ENCODE results near the gene LGALS3BP. TPM values are rescaled to one million over a fixed set of nuclear protein-coding genes. Genes with fewer than 3 reads are reported as not detected.
A peak's percentile ranks its signal among the peaks of the same experiment; 100 is the strongest.

Gene LGALS3BP
- total RNA-seq, 6 donors from 2014 or later: 257 to 1,111 (median 533) TPM

DNA sequence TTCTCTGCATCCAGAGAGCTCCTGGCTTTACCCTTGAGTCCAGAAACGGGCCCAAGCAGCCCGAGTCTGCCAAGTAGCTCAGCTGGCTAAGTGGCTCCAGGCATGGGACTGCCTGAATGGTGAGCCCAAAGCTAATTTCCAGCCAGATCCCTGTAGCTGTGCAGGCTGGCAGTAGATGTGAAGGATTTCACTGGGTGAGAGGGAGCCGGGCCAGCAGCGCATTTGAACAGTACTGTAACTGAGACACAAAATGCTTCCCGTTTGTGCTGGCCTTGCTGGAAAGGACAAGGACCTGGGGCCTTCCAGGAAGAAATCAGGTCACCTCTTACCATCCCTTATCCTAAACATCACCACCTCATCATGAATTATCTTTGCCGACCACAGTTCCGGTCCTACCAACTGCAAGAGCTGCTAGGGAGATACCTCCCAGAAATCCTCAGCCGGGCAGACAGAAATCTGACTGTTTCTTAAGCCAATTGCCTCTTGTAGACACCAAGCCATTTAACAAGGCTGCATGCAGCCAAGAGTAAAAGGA is 58.2 kb downstream of the LGALS3BP start:
- DNase-seq: no peak
- ATAC-seq (ENCODE audit: low FRiP score in 2 of 2): no peak
- Histone ChIP-seq H3K4me1 (peaks cover 53 to 84% (median 59%) of the 10 kb centered on the region in 4 donors), H3K27me3 (no peaks in the 10 kb centered on the region), H3K4me3 (no peak overlapping the region), H3K9me3 (no peaks in the 10 kb centered on the region), H3K36me3 (no peaks in the 10 kb centered on the region), H3K27ac (peak overlapping the region in 3 of 4 donors; percentile 5 to 95 (median 87))
- TF ChIP-seq EP300 (IDR thresholded peaks at IDR 0.05) (no peak), CTCF (IDR thresholded peaks at IDR 0.05) (no peak), POLR2A (IDR thresholded peaks at IDR 0.05) (no peak), POLR2AphosphoS5 (IDR thresholded peaks at IDR 0.05) (no peak)
- 74 to 79% methylated on average over 6 to 8 of the region's 8 CpGs for WGBS, 2 donors

Other genes starting within 250 kb of the LGALS3BP start
- gene CYTH1, start 197.7 kb downstream of the LGALS3BP start, total RNA-seq: 100 to 1,000 TPM; 113 to 295 (median 121) TPM
- gene USP36, start 139.1 kb downstream of the LGALS3BP start, total RNA-seq: 10 to 100 TPM; 31.1 to 76.5 (median 55.4) TPM
- 10 to 100 TPM in 2 of 6 donors, 1 to 10 TPM in 4; 2.6 to 61.8 (median 4.2) TPM for gene CEP295NL, start 76.7 kb downstream of the LGALS3BP start, total RNA-seq
- 100 to 1,000 TPM in 4 of 6 donors, 10 to 100 TPM in 2; 60.8 to 313 (median 145) TPM for gene TIMP2, start 54.5 kb downstream of the LGALS3BP start, total RNA-seq
- gene CANT1, start 29.8 kb upstream of the LGALS3BP start, total RNA-seq: 10 to 100 TPM; 19.5 to 77.8 (median 38.6) TPM
- 10 to 100 TPM in 4 of 6 donors, 1 to 10 TPM in 2; 9.3 to 30.4 (median 14.1) TPM for gene C1QTNF1, start 44.2 kb upstream of the LGALS3BP start, total RNA-seq
- 100 to 1,000 TPM in 2 of 6 donors, 10 to 100 TPM in 4; 17.2 to 320 (median 55.9) TPM for gene ENGASE, start 94.9 kb upstream of the LGALS3BP start, total RNA-seq